HUES6 (cell line): ENCODE measurements around the gene PEX3.
"Not testable (repeated sequence)": the region's sequence is repeated elsewhere in the genome, so short reads cannot be mapped to it uniquely, and the experiment has no call there.

Source experiments
- H3K27ac ChIP-seq: 2 replicates; pipeline ENCODE4 v1.7.0; 2013; ENCODE audit warnings: low read depth, mild to moderate bottlenecking, low read length, inconsistent platforms
- H3K27me3 ChIP-seq: 2 replicates; pipeline ENCODE4 v1.6.1; 2013; ENCODE audit warnings: low read length; ENCODE audit not compliant: control insufficient read depth, insufficient read depth
- H3K36me3 ChIP-seq: 2 replicates; pipeline ENCODE4 v1.6.1; 2013; ENCODE audit warnings: low read length; ENCODE audit not compliant: control insufficient read depth, insufficient read depth
- H3K4me1 ChIP-seq: 2 replicates; pipeline ENCODE4 v1.6.1; 2013; ENCODE audit warnings: low read length; ENCODE audit not compliant: control insufficient read depth, insufficient read depth
- H3K4me3 ChIP-seq: 2 replicates; pipeline ENCODE4 v1.5.1; 2013; ENCODE audit warnings: low read depth, low read length
- H3K9ac ChIP-seq: one replicate; pipeline ENCODE4 v1.6.1; 2013; ENCODE audit warnings: mild to moderate bottlenecking, low read length
- H3K9me3 ChIP-seq: 2 replicates; pipeline ENCODE4 v1.6.1; 2013; ENCODE audit warnings: low read depth, low read length; ENCODE audit not compliant: control insufficient read depth, insufficient read depth

PEX3 gene

GRCh38 chr6:143414769-143415168 lies 35.8 kb upstream of the PEX3 start:
- H3K27me3 ChIP-seq: no peaks in the 10 kb centered on the region
- no peak overlapping the region for H3K4me3 ChIP-seq
- no peaks in the 10 kb centered on the region for H3K9me3 ChIP-seq
- no peaks in the 10 kb centered on the region for H3K36me3 ChIP-seq
- no peak overlapping the region for H3K27ac ChIP-seq
- H3K9ac ChIP-seq: no peak overlapping the region
- peaks cover 5% of the 10 kb centered on the region; the same call in 1 of the 2 replicates for H3K4me1 ChIP-seq

GRCh38 chr6:143419526-143419925 lies 31.1 kb upstream of the PEX3 start:
- H3K27me3 ChIP-seq: no peaks in the 10 kb centered on the region
- no peak overlapping the region for H3K27ac ChIP-seq

DNA sequence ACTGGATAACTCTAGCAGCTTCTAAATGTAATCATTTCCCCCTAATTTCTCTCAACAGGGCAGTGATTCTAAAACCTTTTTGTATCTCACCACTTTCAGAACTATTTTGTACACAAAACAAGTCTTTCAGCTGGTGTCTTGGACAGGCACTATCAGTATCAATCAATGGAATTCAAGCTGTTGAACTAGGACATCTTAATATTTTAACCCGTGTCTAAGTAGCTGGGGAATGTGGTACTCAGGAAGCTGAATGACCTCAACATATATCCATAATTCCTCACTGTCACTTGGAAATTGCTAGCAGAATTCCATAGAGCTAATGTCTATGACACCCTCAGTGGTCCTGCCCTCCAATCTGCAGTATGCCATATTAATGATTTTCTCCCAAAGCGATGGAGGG lies 24.6 kb upstream of the PEX3 start:
- H3K4me3 ChIP-seq: no peak overlapping the region

More at GRCh38 chr6:143419526-143419925, 31.1 kb upstream of the PEX3 start:
- H3K36me3 ChIP-seq: no peaks in the 10 kb centered on the region
- no peaks in the 10 kb centered on the region for H3K4me1 ChIP-seq
- no peak overlapping the region for H3K4me3 ChIP-seq
- no peak overlapping the region for H3K9ac ChIP-seq
- H3K9me3 ChIP-seq: no peaks in the 10 kb centered on the region

GRCh38 chr6:143427109-143427817 lies 23.3 kb upstream of the PEX3 start:
- no peaks in the 10 kb centered on the region for H3K27me3 ChIP-seq
- H3K9me3 ChIP-seq: no peaks in the 10 kb centered on the region
- H3K27ac ChIP-seq: no peak overlapping the region
- no peaks in the 10 kb centered on the region for H3K4me1 ChIP-seq
- no peak overlapping the region for H3K9ac ChIP-seq
- H3K4me3 ChIP-seq: no peak overlapping the region
- H3K36me3 ChIP-seq: peaks cover 24% of the 10 kb centered on the region

More for the DNA sequence above, 24.6 kb upstream of the PEX3 start:
- H3K27me3 ChIP-seq: no peaks in the 10 kb centered on the region
- H3K36me3 ChIP-seq: peaks cover 13% of the 10 kb centered on the region
- no peaks in the 10 kb centered on the region for H3K4me1 ChIP-seq
- no peak overlapping the region for H3K9ac ChIP-seq
- no peak overlapping the region for H3K27ac ChIP-seq
- H3K9me3 ChIP-seq: no peaks in the 10 kb centered on the region

GRCh38 chr6:143429970-143430369 lies 20.6 kb upstream of the PEX3 start:
- Histone ChIP-seq H3K4me3 (no peak overlapping the region), H3K27me3 (no peaks in the 10 kb centered on the region), H3K9ac (no peak overlapping the region), H3K36me3 (peaks cover 38% of the 10 kb centered on the region), H3K4me1 (no peaks in the 10 kb centered on the region), H3K9me3 (no peaks in the 10 kb centered on the region), H3K27ac (no peak overlapping the region)

GRCh38 chr6:143431226-143431625 lies 19.4 kb upstream of the PEX3 start:
- H3K4me3 ChIP-seq: no peak overlapping the region
- no peaks in the 10 kb centered on the region for H3K4me1 ChIP-seq
- H3K27me3 ChIP-seq: no peaks in the 10 kb centered on the region
- H3K27ac ChIP-seq: no peak overlapping the region
- H3K9me3 ChIP-seq: no peaks in the 10 kb centered on the region
- H3K9ac ChIP-seq: no peak overlapping the region
- peaks cover 42% of the 10 kb centered on the region for H3K36me3 ChIP-seq

GRCh38 chr6:143432588-143432987 lies 18.0 kb upstream of the PEX3 start:
- Histone ChIP-seq H3K36me3 (peaks cover 47% of the 10 kb centered on the region), H3K9me3 (no peaks in the 10 kb centered on the region)

DNA sequence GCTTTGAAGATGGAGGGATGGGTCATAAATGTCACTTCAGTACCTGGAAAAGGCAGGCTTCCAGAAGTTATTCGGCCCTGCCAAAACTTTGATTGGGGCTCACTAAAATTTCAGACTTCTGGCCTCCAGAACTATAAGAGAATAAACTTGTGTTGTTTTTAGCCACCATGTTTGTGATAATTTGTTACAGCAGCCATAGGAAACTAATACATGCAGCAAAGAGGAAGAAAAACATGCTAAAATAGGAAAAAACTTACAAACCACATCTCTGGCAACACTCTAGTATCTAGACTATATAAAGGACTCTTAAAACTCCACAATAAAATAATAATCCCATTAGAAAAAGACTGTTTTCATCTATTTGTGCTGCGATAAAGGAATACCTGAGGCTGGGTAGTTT lies 9.6 kb upstream of the PEX3 start:
- Histone ChIP-seq H3K36me3 (peaks cover 23% of the 10 kb centered on the region), H3K9ac (no peak overlapping the region), H3K4me3 (no peak overlapping the region), H3K4me1 (peaks cover 8% of the 10 kb centered on the region; the same call in 1 of the 2 replicates), H3K27ac (no peak overlapping the region), H3K27me3 (no peaks in the 10 kb centered on the region), H3K9me3 (no peaks in the 10 kb centered on the region)

More at GRCh38 chr6:143432588-143432987, 18.0 kb upstream of the PEX3 start:
- Histone ChIP-seq H3K4me1 (no peaks in the 10 kb centered on the region), H3K27me3 (no peaks in the 10 kb centered on the region), H3K4me3 (no peak overlapping the region), H3K9ac (no peak overlapping the region), H3K27ac (no peak overlapping the region)

GRCh38 chr6:143441680-143442545 lies 8.7 kb upstream of the PEX3 start:
- Histone ChIP-seq H3K9ac (no peak overlapping the region), H3K27ac (no peak overlapping the region), H3K9me3 (no peaks in the 10 kb centered on the region), H3K4me1 (peaks cover 8% of the 10 kb centered on the region; the same call in 1 of the 2 replicates), H3K27me3 (no peaks in the 10 kb centered on the region), H3K4me3 (no peak overlapping the region), H3K36me3 (peaks cover 17% of the 10 kb centered on the region)

- Histone ChIP-seq H3K9ac (no peak overlapping the region), H3K36me3 (peaks cover 11% of the 10 kb centered on the region), H3K27me3 (no peaks in the 10 kb centered on the region), H3K9me3 (no peaks in the 10 kb centered on the region), H3K4me1 (peaks cover 8% of the 10 kb centered on the region; the same call in 1 of the 2 replicates), H3K4me3 (no peak overlapping the region), H3K27ac (no peak overlapping the region)
These were observed 7.5 kb upstream of the PEX3 start for GRCh38 chr6:143443096-143443495.

GRCh38 chr6:143447865-143448264 lies 2.7 kb upstream of the PEX3 start:
- not testable (repeated sequence) for H3K4me1 ChIP-seq, H3K36me3 ChIP-seq, H3K9ac ChIP-seq, H3K27me3 ChIP-seq, H3K4me3 ChIP-seq, H3K9me3 ChIP-seq, H3K27ac ChIP-seq
